Caco-2 (cell line): ENCODE measurements around the gene QPCT. TPM values are rescaled to one million over a fixed set of nuclear protein-coding genes. Genes with fewer than 3 reads are reported as not detected.

Experiments used
- BruUV-seq: library from RNA; stranded (reverse); fragments of 400-500 nt; replicated peaks from 2 replicates; lab custom pipeline; 2021; lab: Mats Ljungman, UMichigan
- CTCF ChIA-PET: fragments of 300-600 bp; sonication (Branson Sonifier 250); formaldehyde crosslinking; loops from one replicate; lab custom pipeline; 2022; ENCODE audit warnings: antibody characterized with exemption; lab: Charles Lee
- POLR2A ChIA-PET: fragments of 300-600 bp; sonication (Branson Sonifier 250); formaldehyde crosslinking; loops from one replicate; lab custom pipeline; 2022; ENCODE audit warnings: antibody characterized with exemption; lab: Charles Lee
- DNase-seq, 2 experiments: peaks; one replicate each; pipeline versions ENCODE4 v3.0.0 to v3.0.0-alpha.2; 2020 to 2022
- H3K27me3 ChIP-seq: replicated peaks from 2 replicates; pipeline ENCODE4 v1.6.0; 2011; ENCODE audit warnings: low read length; ENCODE audit not compliant: control insufficient read depth, insufficient read depth
- H3K36me3 ChIP-seq: 2 replicates; pipeline ENCODE4 v1.5.1; 2011; ENCODE audit warnings: low read length; ENCODE audit not compliant: control insufficient read depth, insufficient read depth
- H3K4me1 ChIP-seq: fragments of 250-450 bp; sonication (Bioruptor Pico); 2 replicates; pipeline ENCODE4 v1.5.1; 2020; ENCODE audit warnings: mild to moderate bottlenecking
- H3K4me3 ChIP-seq: 2 replicates; pipeline ENCODE4 v1.5.1; 2011; ENCODE audit warnings: low read depth, mild to moderate bottlenecking, control low read depth, low read length
- H3K9me3 ChIP-seq: fragments of 250-450 bp; sonication (Bioruptor Pico); 2 replicates; pipeline ENCODE4 v1.5.1; 2020; ENCODE audit warnings: mild to moderate bottlenecking, moderate library complexity
- H3K27ac Mint-ChIP-seq: one replicate; pipeline ENCODE4 v1.8.0; 2022; ENCODE audit warnings: mixed read lengths; ENCODE audit not compliant: unreplicated experiment
- H3K27me3 Mint-ChIP-seq: one replicate; pipeline ENCODE4 v1.8.0; 2022; ENCODE audit warnings: mixed read lengths; ENCODE audit not compliant: insufficient read depth, unreplicated experiment
- H3K36me3 Mint-ChIP-seq: one replicate; pipeline ENCODE4 v1.8.0; 2022; ENCODE audit warnings: mild to moderate bottlenecking, mixed read lengths; ENCODE audit not compliant: insufficient read depth, unreplicated experiment
- H3K4me1 Mint-ChIP-seq: one replicate; pipeline ENCODE4 v1.8.0; 2022; ENCODE audit warnings: low read depth, mixed read lengths; ENCODE audit not compliant: unreplicated experiment
- H3K4me3 Mint-ChIP-seq: one replicate; pipeline ENCODE4 v1.8.0; 2022; ENCODE audit warnings: mild to moderate bottlenecking, moderate library complexity, mixed read lengths; ENCODE audit not compliant: unreplicated experiment
- H3K9me3 Mint-ChIP-seq: one replicate; pipeline ENCODE4 v1.8.0; 2022; ENCODE audit warnings: mixed read lengths; ENCODE audit not compliant: unreplicated experiment
- intact Hi-C: fragments of 100-400 bp; cut with micrococcal nuclease; formaldehyde crosslinking; loops from one replicate; pipeline ENCODE4 v1.10.0; 2022; ENCODE audit not compliant: unreplicated experiment
- total RNA-seq: library from RNA; stranded (reverse); gene quantifications from 2 replicates; pipeline ENCODE4 v1.2.3, GENCODE V29; 2022
- TF ChIP-seq, protein P1 (sequence below), 2 experiments: fragments of 200-600 bp in 1 of 2; IDR thresholded peaks; 1 replicate in 1 of 2; 2 replicates in 1 of 2; pipeline versions ENCODE4 v1.5.1 to v1.8.0; 2011 to 2022; ENCODE audit warnings: antibody characterized with exemption in 1 of 2, control low read depth in 1 of 2, inconsistent platforms in 1 of 2, low read depth in 1 of 2, low read length in 1 of 2, mild to moderate bottlenecking in 1 of 2, moderate library complexity in 1 of 2; ENCODE audit not compliant: insufficient read depth in 1 of 2, severe bottlenecking in 1 of 2, unreplicated experiment in 1 of 2

QPCT gene
- total RNA-seq, 1 experiment from 2014 or later: 4.7 TPM

DNA sequence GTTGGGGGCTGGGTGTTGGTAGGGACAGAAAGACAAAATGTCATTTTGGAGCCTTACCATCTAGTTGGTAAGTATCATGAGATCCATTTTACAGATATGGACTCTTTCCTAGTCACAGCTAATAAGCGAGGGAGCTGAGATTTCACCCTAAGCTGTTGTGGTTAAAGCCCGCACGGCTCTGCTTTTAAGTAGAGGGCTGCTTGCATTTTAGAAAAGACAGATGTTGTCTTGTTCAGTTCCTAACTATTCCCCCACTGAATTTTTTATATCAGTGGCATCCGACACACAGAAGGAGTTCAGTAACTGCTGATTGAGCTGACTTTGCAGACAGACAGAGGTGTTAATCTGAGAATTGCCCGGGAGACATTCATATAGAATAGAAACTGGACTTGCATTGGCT, 3.7 kb downstream of the QPCT start:
- ChIA-PET POLR2A (interaction anchor here (0.5 kb wide), 1 partner anchor 1403 kb away, joined by 3 read pairs; no protein-coding TSS in a partner anchor), CTCF (no interaction called here)
- TF ChIP-seq, protein P1, sequence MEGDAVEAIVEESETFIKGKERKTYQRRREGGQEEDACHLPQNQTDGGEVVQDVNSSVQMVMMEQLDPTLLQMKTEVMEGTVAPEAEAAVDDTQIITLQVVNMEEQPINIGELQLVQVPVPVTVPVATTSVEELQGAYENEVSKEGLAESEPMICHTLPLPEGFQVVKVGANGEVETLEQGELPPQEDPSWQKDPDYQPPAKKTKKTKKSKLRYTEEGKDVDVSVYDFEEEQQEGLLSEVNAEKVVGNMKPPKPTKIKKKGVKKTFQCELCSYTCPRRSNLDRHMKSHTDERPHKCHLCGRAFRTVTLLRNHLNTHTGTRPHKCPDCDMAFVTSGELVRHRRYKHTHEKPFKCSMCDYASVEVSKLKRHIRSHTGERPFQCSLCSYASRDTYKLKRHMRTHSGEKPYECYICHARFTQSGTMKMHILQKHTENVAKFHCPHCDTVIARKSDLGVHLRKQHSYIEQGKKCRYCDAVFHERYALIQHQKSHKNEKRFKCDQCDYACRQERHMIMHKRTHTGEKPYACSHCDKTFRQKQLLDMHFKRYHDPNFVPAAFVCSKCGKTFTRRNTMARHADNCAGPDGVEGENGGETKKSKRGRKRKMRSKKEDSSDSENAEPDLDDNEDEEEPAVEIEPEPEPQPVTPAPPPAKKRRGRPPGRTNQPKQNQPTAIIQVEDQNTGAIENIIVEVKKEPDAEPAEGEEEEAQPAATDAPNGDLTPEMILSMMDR (IDR thresholded peaks at IDR 0.05; ENCODE audit: insufficient read depth in 1 of 2, low read depth in 1 of 2, low read length in 1 of 2, severe bottlenecking in 1 of 2, unreplicated experiment in 1 of 2): no peak
- Histone ChIP-seq H3K4me3 (no peak overlapping the region), H3K27me3 (no peaks in the 10 kb centered on the region), H3K36me3 (no peaks in the 10 kb centered on the region), H3K9me3 (no peaks in the 10 kb centered on the region), H3K4me1 (peaks cover 30% of the 10 kb centered on the region)
- DNase-seq: no peak
- Mint-ChIP-seq H3K4me1 (peaks cover 18% of the 10 kb centered on the region), H3K9me3 (no peaks in the 10 kb centered on the region), H3K27ac (no peak overlapping the region), H3K36me3 (no peaks in the 10 kb centered on the region), H3K4me3 (no peak overlapping the region), H3K27me3 (no peaks in the 10 kb centered on the region)
- intact Hi-C loops: no loop called here
- no TSS peak for BruUV-seq

DNA sequence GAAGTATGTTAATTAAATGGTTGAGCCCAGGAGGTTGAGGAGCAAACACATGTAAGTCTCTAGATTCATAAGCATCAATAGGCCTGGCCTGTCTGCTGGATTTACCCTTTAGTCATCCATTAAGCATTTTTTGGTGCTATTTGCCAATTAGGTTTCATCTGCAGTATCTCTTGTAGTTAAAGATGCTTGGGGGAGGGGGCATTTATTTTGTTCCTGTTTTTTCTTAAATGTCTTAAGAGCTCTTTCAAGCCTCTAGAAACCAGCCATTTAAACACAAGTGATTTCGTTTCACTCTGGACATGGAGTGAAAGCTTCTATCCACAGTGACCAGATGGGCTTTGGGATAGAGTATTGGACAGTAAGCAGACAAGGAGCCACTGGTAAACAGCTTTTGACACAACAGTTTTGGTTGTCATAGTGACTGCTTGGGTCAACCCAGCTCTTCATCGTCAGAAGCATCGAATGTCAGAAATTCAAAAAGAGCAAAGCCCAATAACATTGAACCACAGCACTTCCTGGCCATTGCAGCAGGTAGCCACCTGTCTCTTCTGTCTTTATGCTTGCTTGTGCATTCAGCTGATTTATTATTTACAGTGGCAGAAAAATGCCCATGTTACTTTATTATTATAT, 4.9 kb downstream of the QPCT start:
- Mint-ChIP-seq H3K36me3 (no peaks in the 10 kb centered on the region), H3K4me1 (peaks cover 10% of the 10 kb centered on the region), H3K27me3 (no peaks in the 10 kb centered on the region), H3K27ac (no peak overlapping the region), H3K9me3 (no peaks in the 10 kb centered on the region), H3K4me3 (no peak overlapping the region)
- TF ChIP-seq, protein P1 (IDR thresholded peaks at IDR 0.05; ENCODE audit: insufficient read depth in 1 of 2, low read depth in 1 of 2, low read length in 1 of 2, severe bottlenecking in 1 of 2, unreplicated experiment in 1 of 2): no peak
- Histone ChIP-seq H3K4me3 (no peak overlapping the region), H3K27me3 (no peaks in the 10 kb centered on the region), H3K36me3 (no peaks in the 10 kb centered on the region), H3K9me3 (no peaks in the 10 kb centered on the region), H3K4me1 (peaks cover 18% of the 10 kb centered on the region)
- intact Hi-C loops: no loop called here
- POLR2A ChIA-PET: no interaction called here
- no TSS peak for BruUV-seq
- DNase-seq: no peak
- CTCF ChIA-PET: interaction anchor here (0.5 kb wide), 1 partner anchor 179 kb away, joined by 7 read pairs; no protein-coding TSS in a partner anchor

DNA sequence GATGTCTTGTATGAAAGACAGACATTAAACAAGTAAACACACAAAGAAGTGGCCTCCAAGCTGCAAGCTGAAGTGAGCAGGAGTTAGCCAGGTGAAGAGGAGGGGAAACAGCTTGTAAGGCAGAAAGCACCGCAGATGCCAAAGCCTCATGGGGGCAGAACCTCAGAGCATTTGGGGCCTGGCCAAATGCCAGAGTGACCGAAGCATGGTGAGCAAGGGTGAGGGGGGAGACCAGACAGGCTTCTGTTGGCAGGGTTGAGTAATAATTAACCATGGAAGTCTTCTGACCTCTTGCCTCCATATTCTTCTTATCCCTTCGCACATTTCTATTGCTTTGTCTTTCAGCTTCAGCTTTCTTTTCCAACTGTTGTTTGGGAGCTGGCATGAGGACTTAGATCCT, 5.6 kb downstream of the QPCT start:
- Histone ChIP-seq H3K27me3 (no peaks in the 10 kb centered on the region), H3K36me3 (no peaks in the 10 kb centered on the region), H3K9me3 (no peaks in the 10 kb centered on the region), H3K4me1 (peaks cover 17% of the 10 kb centered on the region), H3K4me3 (no peak overlapping the region)
- Mint-ChIP-seq H3K27me3 (no peaks in the 10 kb centered on the region), H3K27ac (no peak overlapping the region), H3K4me1 (peaks cover 8% of the 10 kb centered on the region), H3K36me3 (no peaks in the 10 kb centered on the region), H3K9me3 (no peaks in the 10 kb centered on the region), H3K4me3 (no peak overlapping the region)
- no peak for DNase-seq
- ChIA-PET POLR2A (no interaction called here), CTCF (interaction anchor here (0.6 kb wide), 1 partner anchor 1917 kb away, joined by 3 read pairs; no protein-coding TSS in a partner anchor)
- intact Hi-C loops: no loop called here
- TF ChIP-seq, protein P1 (IDR thresholded peaks at IDR 0.05; ENCODE audit: insufficient read depth in 1 of 2, low read depth in 1 of 2, low read length in 1 of 2, severe bottlenecking in 1 of 2, unreplicated experiment in 1 of 2): no peak
- no TSS peak for BruUV-seq
